GM19452 (cell line): ENCODE measurements around the gene NLRP3.
A peak's percentile ranks its signal among the peaks of the same experiment; 100 is the strongest.
"Not testable (repeated sequence)": the region's sequence is repeated elsewhere in the genome, so short reads cannot be mapped to it uniquely, and the experiment has no call there.

Source experiments
- ATAC-seq: cut with Tn5 transposase; IDR thresholded peaks from one replicate; pipeline ENCODE4 v1.9.1; 2021; ENCODE audit not compliant: unreplicated experiment

NLRP3 gene

DNA sequence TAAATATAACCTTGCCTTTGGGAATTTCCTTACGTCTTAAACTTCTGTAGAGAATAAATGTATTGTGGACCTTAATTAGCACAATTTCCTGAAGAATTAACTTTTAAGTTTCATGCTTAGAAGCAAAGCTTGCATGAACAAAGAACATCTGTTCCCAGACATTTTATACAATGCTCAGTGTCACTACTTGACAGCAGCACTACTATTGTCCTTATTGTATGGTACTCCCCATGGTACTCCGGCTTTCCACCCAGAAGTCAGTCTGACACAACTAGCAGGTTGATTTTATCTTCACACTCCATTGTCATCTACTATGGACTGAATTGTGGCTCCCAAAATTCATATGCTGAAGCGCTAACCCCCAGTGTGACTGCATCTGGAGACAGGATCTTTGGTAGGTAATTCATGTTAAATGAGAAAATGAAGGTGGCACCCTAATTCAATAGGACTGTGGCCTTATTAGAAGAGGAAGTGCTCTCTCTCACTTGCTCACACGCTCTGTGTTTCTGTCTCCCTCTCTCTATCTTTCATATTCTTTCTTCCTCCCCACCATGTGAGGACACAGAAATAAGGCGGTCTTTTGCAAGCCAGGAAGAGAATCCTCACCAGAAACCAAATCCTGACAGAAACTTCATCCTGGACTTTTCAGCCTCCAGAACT is 52.6 kb downstream of the NLRP3 start:
- no peak for ATAC-seq

DNA sequence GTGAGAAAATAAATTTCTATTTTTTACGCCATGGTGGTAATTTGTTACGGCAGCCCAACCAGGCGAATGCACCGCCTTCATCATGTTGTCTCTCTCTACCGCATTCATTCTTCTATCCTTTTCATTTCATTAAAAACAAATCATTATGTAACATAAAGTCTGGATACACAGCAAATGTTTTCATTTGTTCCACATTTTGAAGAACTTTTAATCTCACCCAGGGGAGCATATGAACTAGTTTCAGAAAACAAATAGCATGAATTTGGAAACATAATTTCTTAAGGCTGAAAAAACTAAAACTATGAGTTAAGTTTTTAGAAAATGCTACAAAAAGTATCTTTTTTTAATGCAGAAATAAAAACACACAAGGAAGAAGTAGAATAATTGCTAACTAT is 53.2 kb downstream of the NLRP3 start:
- no peak for ATAC-seq

DNA sequence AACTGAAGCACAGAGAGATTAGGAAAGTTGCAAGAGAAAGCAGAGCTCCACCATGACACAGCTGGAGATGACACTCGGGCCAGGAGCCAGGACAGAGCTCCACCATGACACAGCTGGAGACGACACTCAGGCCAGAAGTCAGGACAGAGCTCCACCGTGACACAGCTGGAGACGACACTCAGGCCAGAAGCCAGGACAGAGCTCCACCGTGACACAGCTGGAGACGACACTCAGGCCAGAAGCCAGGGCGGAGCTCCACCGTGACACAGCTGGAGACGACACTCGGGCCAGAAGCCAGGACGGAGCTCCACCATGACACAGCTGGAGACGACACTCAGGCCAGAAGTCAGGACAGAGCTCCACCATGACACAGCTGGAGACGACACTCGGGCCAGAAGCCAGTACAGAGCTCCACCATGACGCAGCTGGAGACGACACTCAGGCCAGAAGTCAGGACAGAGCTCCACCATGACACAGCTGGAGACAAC is 55.0 kb downstream of the NLRP3 start:
- ATAC-seq: not testable (repeated sequence)

DNA sequence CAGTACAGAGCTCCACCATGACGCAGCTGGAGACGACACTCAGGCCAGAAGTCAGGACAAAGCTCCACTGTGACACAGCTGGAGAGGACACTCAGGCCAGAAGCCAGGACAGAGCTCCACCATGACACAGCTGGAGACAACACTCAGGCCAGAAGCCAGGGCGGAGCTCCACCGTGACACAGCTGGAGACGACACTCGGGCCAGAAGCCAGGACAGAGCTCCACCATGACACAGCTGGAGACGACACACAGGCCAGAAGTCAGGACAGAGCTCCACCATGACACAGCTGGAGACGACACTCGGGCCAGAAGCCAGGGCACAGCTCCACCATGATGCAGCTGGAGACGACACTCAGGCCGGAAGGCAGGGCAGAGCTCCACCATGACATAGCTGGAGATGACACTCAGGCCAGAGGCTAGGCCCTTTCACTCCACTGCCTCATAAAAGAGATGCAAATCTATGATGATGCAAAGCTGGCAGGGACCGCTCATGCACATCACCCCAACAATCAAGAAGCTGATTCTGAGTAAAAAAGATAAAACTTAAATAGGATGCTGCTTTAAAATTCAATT is 55.6 kb downstream of the NLRP3 start:
- no peak for ATAC-seq

DNA sequence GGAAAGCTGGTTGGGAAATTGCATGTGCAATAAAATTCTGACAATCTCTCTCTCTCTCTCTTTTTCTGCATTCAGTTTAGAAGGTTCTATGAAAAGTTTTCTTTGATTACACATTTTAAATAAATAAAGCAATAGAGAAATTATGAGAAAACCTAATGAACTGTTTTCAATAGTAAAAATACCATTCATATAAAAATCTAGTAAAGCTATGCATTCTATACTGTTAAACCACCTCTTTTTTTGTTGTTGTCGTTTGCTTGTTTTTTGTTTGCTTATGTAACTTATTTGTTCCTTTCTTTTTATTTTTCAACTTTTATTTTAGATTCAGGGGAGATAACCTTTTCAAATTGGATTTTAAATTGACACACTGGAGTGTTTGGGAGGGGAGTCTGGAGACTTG is 56.1 kb downstream of the NLRP3 start:
- ATAC-seq: no peak

DNA sequence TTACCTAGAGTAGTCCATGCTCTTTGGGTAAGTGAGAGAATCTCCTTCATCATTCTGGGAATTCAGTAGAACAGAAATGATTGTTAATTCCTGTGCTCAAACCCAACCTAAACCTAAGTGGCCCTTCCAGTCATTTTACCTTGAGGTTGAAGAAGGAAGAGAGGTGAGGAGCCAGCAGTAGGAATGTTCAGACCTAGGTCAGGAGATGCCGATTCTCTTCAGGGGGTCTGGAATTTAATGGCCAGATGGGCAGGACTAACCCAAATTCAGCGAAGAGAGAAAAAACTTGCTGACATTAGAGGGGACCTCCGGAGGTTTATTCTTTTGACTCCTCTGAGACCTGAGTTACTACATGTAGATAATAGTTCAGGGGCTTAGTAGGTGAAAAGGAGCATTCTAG is 58.4 kb downstream of the NLRP3 start:
- ATAC-seq: no peak

DNA sequence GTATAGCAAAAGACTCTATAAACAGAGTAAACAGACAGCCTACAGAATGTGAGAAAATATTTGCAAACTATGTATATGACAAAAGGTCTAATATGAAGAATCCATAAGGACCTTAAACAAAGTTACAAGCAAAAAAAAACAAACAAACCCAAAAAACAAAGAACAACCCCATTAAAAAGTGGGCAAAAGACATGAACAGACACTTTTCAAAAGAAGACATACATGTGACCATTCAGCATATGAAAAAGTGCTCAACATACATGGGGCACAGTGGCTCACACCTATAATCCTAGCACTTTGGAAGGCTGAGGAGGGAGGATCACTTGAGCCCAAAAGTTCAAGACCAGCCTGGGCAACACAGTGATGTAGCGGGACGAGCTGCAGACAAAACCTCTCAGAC is 59.8 kb downstream of the NLRP3 start:
- ATAC-seq: no peak

DNA sequence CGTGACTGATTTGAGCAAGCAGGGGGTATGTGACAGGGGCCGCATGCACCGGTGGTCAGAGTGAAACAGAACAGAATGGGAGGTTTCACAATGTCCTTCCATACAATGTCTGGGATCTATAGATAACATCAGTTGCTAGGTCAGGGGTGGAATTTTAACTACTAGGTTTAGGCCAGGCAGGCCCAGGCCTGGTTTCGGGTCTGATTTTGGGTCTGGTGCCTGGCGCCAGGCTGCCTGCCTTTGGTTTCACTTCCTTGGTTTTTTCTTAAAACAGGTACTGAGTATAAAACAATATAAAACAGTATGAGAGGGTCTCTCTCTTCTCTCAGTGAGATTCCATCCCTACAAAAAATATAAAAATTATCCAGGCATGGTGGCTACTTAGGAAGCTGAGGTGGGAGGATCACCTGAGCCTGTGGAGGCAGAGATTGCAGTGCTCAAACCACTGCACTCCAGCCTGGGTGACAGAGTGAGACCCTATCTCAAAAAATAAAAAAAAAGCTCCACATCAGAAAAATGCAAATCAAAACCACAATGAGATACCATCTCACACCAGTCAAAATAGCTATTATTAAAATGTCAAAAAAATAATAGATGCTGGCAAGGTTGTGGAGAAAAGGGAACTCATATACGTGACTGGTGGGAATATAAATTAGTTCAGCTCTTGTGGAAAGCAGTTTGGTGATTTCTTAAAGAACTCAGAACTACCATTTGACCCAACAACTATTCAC is 60.5 kb downstream of the NLRP3 start:
- ATAC-seq: peak; percentile 72

DNA sequence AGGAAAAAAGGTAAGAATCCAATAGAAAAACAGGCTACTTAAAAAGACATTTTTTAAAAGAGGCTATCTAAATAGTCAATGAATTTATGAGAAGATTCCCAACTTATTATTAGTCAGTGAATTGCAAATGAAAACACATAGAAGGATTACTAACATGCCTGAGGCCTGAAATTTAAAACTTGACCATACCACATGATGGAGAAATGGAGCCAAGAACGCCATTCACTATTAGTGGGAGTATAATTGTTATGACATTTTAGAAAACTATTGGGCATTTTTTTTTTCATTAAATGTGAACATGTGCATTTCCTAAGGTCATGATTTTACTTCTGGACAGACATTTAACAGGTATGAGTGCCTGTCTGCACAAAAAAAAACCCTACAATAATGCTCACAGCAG is 66.8 kb downstream of the NLRP3 start:
- no peak for ATAC-seq

DNA sequence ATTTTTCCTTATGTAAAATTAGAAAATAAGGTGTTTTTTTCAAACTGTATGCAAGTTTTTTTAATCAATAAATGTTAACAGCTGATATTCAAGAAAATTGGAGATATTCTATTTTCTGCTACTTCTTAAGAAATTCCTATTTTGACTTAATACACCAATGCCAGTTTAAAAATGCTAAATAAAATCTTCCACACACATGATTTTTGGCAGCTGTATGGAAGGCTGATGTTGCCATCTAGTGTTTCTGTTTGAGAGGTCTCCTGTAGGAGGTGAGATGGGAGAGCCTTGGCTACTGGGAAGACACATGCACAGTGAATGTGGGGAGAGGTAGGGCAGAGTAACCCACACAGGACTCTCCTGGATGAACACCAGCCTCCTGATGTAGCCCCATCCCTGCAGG is 71.1 kb downstream of the NLRP3 start:
- ATAC-seq: peak; percentile 73

DNA sequence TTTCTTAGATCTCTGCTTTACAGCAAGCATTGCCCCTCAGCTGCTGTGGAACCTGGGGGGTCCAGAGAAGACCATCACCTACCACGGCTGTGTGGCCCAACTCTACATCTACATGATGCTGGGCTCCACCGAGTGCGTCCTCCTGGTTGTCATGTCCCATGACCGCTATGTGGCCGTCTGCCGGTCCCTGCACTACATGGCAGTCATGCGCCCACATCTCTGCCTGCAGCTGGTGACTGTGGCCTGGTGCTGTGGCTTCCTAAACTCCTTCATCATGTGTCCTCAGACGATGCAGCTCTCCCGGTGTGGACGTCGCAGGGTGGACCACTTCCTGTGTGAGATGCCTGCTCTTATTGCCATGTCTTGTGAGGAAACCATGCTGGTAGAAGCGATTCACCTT is 75.4 kb downstream of the NLRP3 start:
- ATAC-seq: no peak

DNA sequence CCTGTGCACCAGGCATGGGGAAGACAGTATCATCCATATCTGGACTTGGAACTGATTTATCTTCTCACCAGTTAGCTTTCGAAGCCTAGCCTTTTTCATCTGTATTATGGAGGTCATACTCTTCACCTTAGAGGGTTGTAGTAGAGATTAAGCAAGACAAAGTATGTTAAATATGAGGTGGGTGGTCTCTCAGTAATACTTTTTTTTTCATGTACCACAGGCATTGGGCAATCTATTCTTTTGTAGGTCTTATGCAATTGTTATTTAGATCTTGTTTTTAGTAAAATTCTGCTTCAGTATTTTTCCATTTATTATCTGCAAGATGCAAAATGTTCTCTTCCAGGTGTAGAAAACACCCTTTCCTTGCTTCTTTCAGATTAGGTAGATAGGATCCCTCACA is 77.1 kb downstream of the NLRP3 start:
- no peak for ATAC-seq

DNA sequence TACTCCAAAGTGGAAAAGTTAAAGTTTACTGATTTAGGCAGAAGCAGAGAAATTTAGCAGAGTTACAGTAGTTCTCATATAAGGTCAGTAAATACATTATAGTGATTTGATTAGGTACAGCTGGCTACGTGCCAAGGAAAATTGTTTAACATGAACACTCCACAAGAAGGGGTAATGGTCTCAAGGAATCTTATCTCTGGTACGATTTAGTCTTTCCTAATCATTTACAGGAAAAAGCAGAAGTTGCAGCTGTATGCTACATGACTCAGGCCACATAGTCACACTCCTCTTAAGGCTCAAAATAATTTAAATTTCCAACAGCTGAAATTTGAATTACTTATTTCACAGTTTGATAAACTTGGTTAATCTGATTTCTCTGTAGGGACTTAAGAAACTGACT is 78.8 kb downstream of the NLRP3 start:
- ATAC-seq: no peak

DNA sequence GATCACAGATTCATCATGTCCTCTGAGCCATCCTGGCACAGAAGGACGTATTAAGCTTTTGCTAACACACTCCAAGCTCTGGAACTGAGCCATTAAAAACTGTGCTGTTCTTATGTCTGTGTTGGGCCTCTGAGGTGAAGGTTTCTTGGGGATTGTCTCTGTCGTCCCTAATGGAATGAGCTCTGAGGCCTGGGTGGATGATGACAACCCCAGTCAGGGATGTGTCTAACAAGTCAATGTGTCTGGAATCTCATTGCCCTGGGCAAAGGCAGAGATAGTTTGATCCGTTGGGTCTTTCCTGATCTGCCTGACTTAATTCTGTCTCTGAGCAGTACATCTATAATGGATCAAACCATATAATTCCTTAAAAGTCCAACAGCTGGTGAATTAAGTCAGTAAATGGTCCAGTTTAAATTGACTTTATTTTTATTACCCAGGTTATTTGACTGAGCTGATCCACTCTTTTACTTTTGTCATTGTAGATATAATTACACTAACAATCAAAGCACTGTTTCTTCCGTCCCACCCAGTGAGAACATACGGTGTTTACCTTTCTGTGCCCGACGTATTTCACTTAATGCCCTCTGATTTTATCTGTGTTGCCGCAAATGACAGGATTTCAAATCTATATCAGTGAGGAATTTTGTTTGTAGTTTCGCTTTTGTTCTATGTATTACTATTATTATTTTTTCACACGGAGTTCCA is 80.8 kb downstream of the NLRP3 start:
- ATAC-seq: no peak
